Endodermal cell (in vitro differentiated cells): ENCODE results near the gene CORO1C. TPM values are rescaled to one million over a fixed set of nuclear protein-coding genes. Genes with fewer than 3 reads are reported as not detected.

Source experiments
- DNase-seq: peaks from one replicate; pipeline ENCODE4 v3.0.0-alpha.2; 2017
- H3K27ac ChIP-seq: 2 replicates; pipeline ENCODE4 v1.5.1; 2013; ENCODE audit warnings: mild to moderate bottlenecking, low read depth, low read length, moderate library complexity
- H3K27me3 ChIP-seq: 2 replicates; pipeline ENCODE4 v1.6.1; 2013; ENCODE audit warnings: mild to moderate bottlenecking, low read length, moderate library complexity; ENCODE audit not compliant: insufficient read depth, control insufficient read depth, poor library complexity, severe bottlenecking
- H3K36me3 ChIP-seq: 2 replicates; pipeline ENCODE4 v1.7.0; 2013; ENCODE audit warnings: mild to moderate bottlenecking, low read length, moderate library complexity; ENCODE audit not compliant: control insufficient read depth, insufficient read depth
- H3K4me1 ChIP-seq: one replicate; pipeline ENCODE4 v1.7.0; 2013; ENCODE audit warnings: low read length; ENCODE audit not compliant: control insufficient read depth, insufficient read depth
- H3K4me3 ChIP-seq: 2 replicates; pipeline ENCODE4 v1.5.1; 2013; ENCODE audit warnings: mild to moderate bottlenecking, low read length, moderate library complexity
- H3K9ac ChIP-seq: 2 replicates; pipeline ENCODE4 v1.6.1; 2013; ENCODE audit warnings: mild to moderate bottlenecking, low read length, moderate library complexity; ENCODE audit not compliant: poor library complexity, severe bottlenecking; ENCODE audit errors: extremely low read depth
- H3K9me3 ChIP-seq: 2 replicates; pipeline ENCODE4 v1.6.1; 2013; ENCODE audit warnings: mild to moderate bottlenecking, low read length, moderate library complexity; ENCODE audit not compliant: control insufficient read depth
- H3K27ac Mint-ChIP-seq: 2 replicates; pipeline ENCODE4 v1.8.0; 2020; ENCODE audit warnings: mixed read lengths
- H3K27me3 Mint-ChIP-seq: 2 replicates; pipeline ENCODE4 v1.8.0; 2021; ENCODE audit warnings: mild to moderate bottlenecking, mixed read lengths; ENCODE audit not compliant: insufficient read depth
- H3K36me3 Mint-ChIP-seq: 2 replicates; pipeline ENCODE4 v1.8.0; 2020; ENCODE audit warnings: low read depth, mixed read lengths
- H3K4me1 Mint-ChIP-seq: 2 replicates; pipeline ENCODE4 v1.8.0; 2020; ENCODE audit warnings: mixed read lengths
- H3K4me3 Mint-ChIP-seq: 2 replicates; pipeline ENCODE4 v1.8.0; 2020; ENCODE audit warnings: mild to moderate bottlenecking, moderate library complexity, mixed read lengths
- H3K9me3 Mint-ChIP-seq: 2 replicates; pipeline ENCODE4 v1.8.0; 2020; ENCODE audit warnings: mild to moderate bottlenecking, mixed read lengths
- WGBS, 2 experiments: methylation state at CpG; one replicate each; pipeline versions ENCODE4 v1.1.5 to v1.1.7; 2013; ENCODE audit warnings: missing lambda C conversion rate in 2 of 2, mixed read lengths in 1 of 2; ENCODE audit not compliant: insufficient coverage in 1 of 2, insufficient read length in 1 of 2; 5-methylcytosine and 5-hydroxymethylcytosine counted together
- total RNA-seq, 2 donors: library from RNA; stranded (reverse); fragmentation: NEBNext Ultra II Directional in 1 of 2; extraction: Animal tissue kit (Norgen Biotek cat#: 25700) in 1 of 2; gene quantifications; 2 replicates in 1 of 2; 3 replicates in 1 of 2; pipeline ENCODE4 v1.2.1, GENCODE V29; 2021
- TF ChIP-seq, protein P1 (sequence below): fragments of 200-600 bp; sonication (generic); conservative IDR thresholded peaks from 2 replicates; pipeline ENCODE4 v1.5.0; 2021; ENCODE audit warnings: antibody characterized with exemption, mild to moderate bottlenecking

CORO1C gene
- total RNA-seq, 2 donors from 2014 or later, result 122 to 125 TPM

GRCh38 chr12:108731866-108732461 lies 646 bp upstream of the CORO1C start:
- Histone ChIP-seq H3K9ac (peak overlapping the region; percentile 55), H3K4me3 (peak overlapping the region; percentile 86), H3K9me3 (no peaks in the 10 kb centered on the region), H3K27me3 (no peaks in the 10 kb centered on the region), H3K36me3 (no peaks in the 10 kb centered on the region), H3K4me1 (no peaks in the 10 kb centered on the region), H3K27ac (peak overlapping the region; percentile 97)
- H3K27me3 Mint-ChIP-seq, result no peaks in the 10 kb centered on the region
- peaks cover 18% of the 10 kb centered on the region for H3K4me1 Mint-ChIP-seq
- H3K27ac Mint-ChIP-seq, result peak overlapping the region; percentile 100
- H3K36me3 Mint-ChIP-seq, result no peaks in the 10 kb centered on the region
- peak overlapping the region; percentile 95 for H3K4me3 Mint-ChIP-seq
- peak; percentile 100 for DNase-seq
- H3K9me3 Mint-ChIP-seq, result no peaks in the 10 kb centered on the region
- WGBS, 2 experiments, result 8 to 12% methylated on average over 22 to 34 of the region's 34 CpGs
- TF ChIP-seq, protein P1, sequence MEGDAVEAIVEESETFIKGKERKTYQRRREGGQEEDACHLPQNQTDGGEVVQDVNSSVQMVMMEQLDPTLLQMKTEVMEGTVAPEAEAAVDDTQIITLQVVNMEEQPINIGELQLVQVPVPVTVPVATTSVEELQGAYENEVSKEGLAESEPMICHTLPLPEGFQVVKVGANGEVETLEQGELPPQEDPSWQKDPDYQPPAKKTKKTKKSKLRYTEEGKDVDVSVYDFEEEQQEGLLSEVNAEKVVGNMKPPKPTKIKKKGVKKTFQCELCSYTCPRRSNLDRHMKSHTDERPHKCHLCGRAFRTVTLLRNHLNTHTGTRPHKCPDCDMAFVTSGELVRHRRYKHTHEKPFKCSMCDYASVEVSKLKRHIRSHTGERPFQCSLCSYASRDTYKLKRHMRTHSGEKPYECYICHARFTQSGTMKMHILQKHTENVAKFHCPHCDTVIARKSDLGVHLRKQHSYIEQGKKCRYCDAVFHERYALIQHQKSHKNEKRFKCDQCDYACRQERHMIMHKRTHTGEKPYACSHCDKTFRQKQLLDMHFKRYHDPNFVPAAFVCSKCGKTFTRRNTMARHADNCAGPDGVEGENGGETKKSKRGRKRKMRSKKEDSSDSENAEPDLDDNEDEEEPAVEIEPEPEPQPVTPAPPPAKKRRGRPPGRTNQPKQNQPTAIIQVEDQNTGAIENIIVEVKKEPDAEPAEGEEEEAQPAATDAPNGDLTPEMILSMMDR, result no peak

- Mint-ChIP-seq H3K27ac (peak overlapping the region; percentile 97), H3K4me1 (peaks cover 19% of the 10 kb centered on the region), H3K27me3 (no peaks in the 10 kb centered on the region), H3K4me3 (peak overlapping the region; percentile 95), H3K9me3 (no peaks in the 10 kb centered on the region), H3K36me3 (no peaks in the 10 kb centered on the region)
- WGBS, 2 experiments, result 0 to 1% methylated on average over 20 to 45 of the region's 45 CpGs
- H3K4me3 ChIP-seq, result peak overlapping the region; percentile 90
- no peaks in the 10 kb centered on the region for H3K4me1 ChIP-seq
- H3K9me3 ChIP-seq, result no peaks in the 10 kb centered on the region
- H3K9ac ChIP-seq, result peak overlapping the region; percentile 84
- TF ChIP-seq, protein P1, result no peak
- no peaks in the 10 kb centered on the region for H3K36me3 ChIP-seq
- H3K27me3 ChIP-seq, result no peaks in the 10 kb centered on the region
- peak; percentile 96 for DNase-seq
- peak overlapping the region; percentile 86 for H3K27ac ChIP-seq
Observed at GRCh38 chr12:108730365-108731104, 783 bp downstream of the CORO1C start.

DNA sequence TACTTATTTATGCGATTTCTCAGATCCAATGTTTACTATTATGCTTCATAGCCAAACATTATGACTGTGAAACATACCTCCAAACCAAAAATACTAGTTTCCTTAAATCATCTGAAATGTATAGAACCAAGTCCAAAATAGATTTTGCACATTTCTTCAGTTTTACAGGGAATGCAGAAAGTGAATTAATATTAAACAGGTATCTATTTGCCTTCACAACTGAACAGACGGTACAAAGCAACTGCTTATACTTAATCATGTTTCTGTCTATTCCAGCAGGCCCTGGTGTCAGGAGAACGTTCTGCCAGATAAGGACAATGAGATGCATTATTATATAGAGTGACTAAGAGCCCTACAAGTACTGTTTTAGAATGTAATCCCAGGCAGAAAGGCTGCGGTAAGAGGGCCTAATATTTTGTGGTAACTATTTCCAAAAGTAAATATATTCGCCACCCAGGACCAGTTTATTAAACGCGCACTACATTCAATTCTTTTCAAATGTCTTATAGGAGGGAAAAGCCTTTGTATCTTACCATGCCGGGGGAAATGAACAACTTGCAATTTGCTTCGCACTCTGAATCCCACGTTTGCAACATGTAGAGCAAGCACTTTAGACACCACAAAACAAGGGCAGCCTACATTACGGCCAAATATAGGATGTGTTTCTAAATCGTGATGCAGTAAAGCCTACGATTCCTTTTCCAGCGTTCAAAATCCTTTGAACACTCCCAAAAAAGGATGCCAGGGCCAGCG lies 1.5 kb downstream of the CORO1C start:
- Histone ChIP-seq H3K9ac (peak overlapping the region; percentile 84), H3K4me1 (no peaks in the 10 kb centered on the region), H3K27me3 (no peaks in the 10 kb centered on the region), H3K36me3 (no peaks in the 10 kb centered on the region), H3K9me3 (no peaks in the 10 kb centered on the region), H3K4me3 (peak overlapping the region; percentile 90), H3K27ac (peak overlapping the region; percentile 86)
- TF ChIP-seq, protein P1, result no peak
- Mint-ChIP-seq H3K36me3 (no peaks in the 10 kb centered on the region), H3K9me3 (no peaks in the 10 kb centered on the region), H3K27me3 (no peaks in the 10 kb centered on the region), H3K4me3 (peak overlapping the region; percentile 95), H3K4me1 (peaks cover 26% of the 10 kb centered on the region), H3K27ac (peak overlapping the region; percentile 97)
- DNase-seq, result no peak
- 16 to 21% methylated on average over 5 to 15 of the region's 15 CpGs for WGBS, 2 experiments
